H9 (cell line): ENCODE data around the gene B4GALNT4. TPM values are rescaled to one million over a fixed set of nuclear protein-coding genes. Genes with fewer than 3 reads are reported as not detected.

Source experiments
- DNase-seq: peaks from one replicate; pipeline ENCODE4 v3.0.0-alpha.2; 2017
- H2AFZ ChIP-seq: one replicate; pipeline ENCODE4 v1.6.1; 2013; ENCODE audit warnings: mild to moderate bottlenecking, low read length, control low read depth, moderate library complexity
- H2AK5ac ChIP-seq: 2 replicates; pipeline ENCODE4 v1.6.1; 2013; ENCODE audit warnings: low read length, control low read depth, mixed read lengths; ENCODE audit not compliant: insufficient read length
- H2BK120ac ChIP-seq: one replicate; pipeline ENCODE4 v1.6.1; 2013; ENCODE audit warnings: low read depth, mild to moderate bottlenecking, low read length, control low read depth, inconsistent platforms; ENCODE audit not compliant: poor library complexity, severe bottlenecking
- H2BK12ac ChIP-seq: 2 replicates; pipeline ENCODE4 v1.6.1; 2013; ENCODE audit warnings: low read length, control low read depth, mixed read lengths, low read depth; ENCODE audit not compliant: insufficient read length
- H2BK15ac ChIP-seq: 2 replicates; pipeline ENCODE4 v1.6.1; 2013; ENCODE audit warnings: low read depth, low read length, control low read depth
- H2BK20ac ChIP-seq: one replicate; pipeline ENCODE4 v1.6.1; 2013; ENCODE audit warnings: low read depth, mild to moderate bottlenecking, low read length, control low read depth, inconsistent platforms; ENCODE audit not compliant: poor library complexity, severe bottlenecking
- H2BK5ac ChIP-seq: 2 replicates; pipeline ENCODE4 v1.6.1; 2013; ENCODE audit warnings: low read length, control low read depth, mixed read lengths; ENCODE audit not compliant: insufficient read length
- H3K14ac ChIP-seq: 2 replicates; pipeline ENCODE4 v1.6.1; 2013; ENCODE audit warnings: low read length, control low read depth; ENCODE audit not compliant: insufficient read depth
- H3K18ac ChIP-seq: 2 replicates; pipeline ENCODE4 v1.6.1; 2013; ENCODE audit warnings: low read depth, mild to moderate bottlenecking, mixed read lengths, low read length, control low read depth; ENCODE audit not compliant: insufficient read length
- H3K23ac ChIP-seq: 2 replicates; pipeline ENCODE4 v1.6.1; 2013; ENCODE audit warnings: low read length, control low read depth, mixed read lengths, low read depth; ENCODE audit not compliant: insufficient read length
- H3K23me2 ChIP-seq: 2 replicates; pipeline ENCODE4 v1.6.1; 2013; ENCODE audit warnings: low read depth, mild to moderate bottlenecking, mixed read lengths, low read length, control low read depth; ENCODE audit not compliant: insufficient read length, poor library complexity, severe bottlenecking
- H3K27ac ChIP-seq: 2 replicates; pipeline ENCODE4 v1.5.1; 2013; ENCODE audit warnings: low read length, control low read depth, mixed read lengths, low read depth; ENCODE audit not compliant: insufficient read length
- H3K27me3 ChIP-seq: 2 replicates; pipeline ENCODE4 v1.6.1; 2013; ENCODE audit warnings: low read length, control low read depth, inconsistent platforms; ENCODE audit not compliant: insufficient read depth
- H3K4ac ChIP-seq: 2 replicates; pipeline ENCODE4 v1.6.1; 2013; ENCODE audit warnings: low read depth, mild to moderate bottlenecking, control low read depth, inconsistent platforms, low read length, moderate library complexity
- H3K4me1 ChIP-seq: 2 replicates; pipeline ENCODE4 v1.6.1; 2013; ENCODE audit warnings: low read length, control low read depth, inconsistent platforms; ENCODE audit not compliant: insufficient read depth
- H3K4me2 ChIP-seq: 2 replicates; pipeline ENCODE4 v1.6.1; 2013; ENCODE audit warnings: low read length, control low read depth, mixed read lengths; ENCODE audit not compliant: insufficient read length, insufficient read depth
- H3K56ac ChIP-seq: 2 replicates; pipeline ENCODE4 v1.6.1; 2013; ENCODE audit warnings: low read depth, mild to moderate bottlenecking, mixed read lengths, low read length, control low read depth; ENCODE audit not compliant: insufficient read length
- H3K79me1 ChIP-seq: 2 replicates; pipeline ENCODE4 v1.6.1; 2013; ENCODE audit warnings: low read depth, mild to moderate bottlenecking, moderate library complexity, low read length, control low read depth, inconsistent platforms; ENCODE audit not compliant: insufficient read depth, poor library complexity, severe bottlenecking
- H3K79me2 ChIP-seq: 2 replicates; pipeline ENCODE4 v1.6.1; 2013; ENCODE audit warnings: low read length, control low read depth, inconsistent platforms; ENCODE audit not compliant: insufficient read depth
- H3K9ac ChIP-seq: 2 replicates; pipeline ENCODE4 v1.6.1; 2013; ENCODE audit warnings: low read length, control low read depth, mixed read lengths; ENCODE audit not compliant: insufficient read length; ENCODE audit errors: extremely low read depth
- H3K9me3 ChIP-seq: one replicate; pipeline ENCODE4 v1.6.1; 2013; ENCODE audit warnings: low read depth, low read length, inconsistent platforms; ENCODE audit not compliant: control insufficient read depth
- H3T11ph ChIP-seq: one replicate; pipeline ENCODE4 v1.6.1; 2013; ENCODE audit warnings: mild to moderate bottlenecking, low read length, control low read depth, inconsistent platforms
- H4K20me1 ChIP-seq: one replicate; pipeline ENCODE4 v1.6.1; 2013; ENCODE audit not compliant: control insufficient read depth, insufficient read length, insufficient read depth
- H4K5ac ChIP-seq: 2 replicates; pipeline ENCODE4 v1.6.1; 2013; ENCODE audit warnings: low read depth, mild to moderate bottlenecking, mixed read lengths, low read length, control low read depth; ENCODE audit not compliant: insufficient read length
- H4K8ac ChIP-seq: replicated peaks from 2 replicates; pipeline ENCODE4 v1.6.1; 2013; ENCODE audit warnings: low read length, control low read depth, mixed read lengths, low read depth; ENCODE audit not compliant: insufficient read length
- H4K91ac ChIP-seq: 2 replicates; pipeline ENCODE4 v1.6.1; 2013; ENCODE audit warnings: low read depth, mild to moderate bottlenecking, moderate library complexity, mixed read lengths, low read length, control low read depth; ENCODE audit not compliant: insufficient read length
- H3K27ac Mint-ChIP-seq, 3 experiments: 2 replicates in 2 of 3; 3 replicates in 1 of 3; pipeline ENCODE4 v1.8.0; 2020 to 2021; ENCODE audit warnings: mixed read lengths in 3 of 3, mild to moderate bottlenecking in 1 of 3, moderate library complexity in 1 of 3
- H3K27me3 Mint-ChIP-seq: 2 replicates; pipeline ENCODE4 v1.8.0; 2021; ENCODE audit warnings: low read depth, mild to moderate bottlenecking, moderate library complexity, mixed read lengths
- H3K36me3 Mint-ChIP-seq, 3 experiments: 2 replicates in 2 of 3; 3 replicates in 1 of 3; pipeline ENCODE4 v1.8.0; 2020 to 2021; ENCODE audit warnings: low read depth in 3 of 3, mixed read lengths in 3 of 3; ENCODE audit not compliant: insufficient read depth in 1 of 3
- H3K4me1 Mint-ChIP-seq, 2 experiments: 2 replicates each; pipeline ENCODE4 v1.8.0; 2020; ENCODE audit warnings: mixed read lengths in 2 of 2
- H3K4me3 Mint-ChIP-seq, 2 experiments: 2 replicates in 1 of 2; 3 replicates in 1 of 2; pipeline ENCODE4 v1.8.0; 2020 to 2021; ENCODE audit warnings: mild to moderate bottlenecking in 2 of 2, mixed read lengths in 2 of 2, moderate library complexity in 1 of 2
- H3K9me3 Mint-ChIP-seq, 2 experiments: 2 replicates in 1 of 2; 3 replicates in 1 of 2; pipeline ENCODE4 v1.8.0; 2020; ENCODE audit warnings: mild to moderate bottlenecking in 2 of 2, mixed read lengths in 2 of 2, moderate library complexity in 1 of 2
- CTCF ChIP-seq: fragments of 200-600 bp; sonication (generic); conservative IDR thresholded peaks from 3 replicates; pipeline ENCODE4 v1.8.0; 2021; ENCODE audit warnings: antibody characterized with exemption, mild to moderate bottlenecking
- WGBS: extraction: QIAGEN DNeasy Blood & Tissue Kit; methylation state at CpG from one replicate; pipeline ENCODE4 v1.1.7; 2013; ENCODE audit warnings: missing lambda C conversion rate, low lambda C conversion rate, mixed read lengths; ENCODE audit not compliant: insufficient read length; ENCODE audit errors: extremely low coverage; 5-methylcytosine and 5-hydroxymethylcytosine counted together
- total RNA-seq: library from RNA; stranded (reverse); gene quantifications from 2 replicates; pipeline ENCODE4 v1.2.1, GENCODE V29; 2021

Gene B4GALNT4
- total RNA-seq, 1 experiment from 2014 or later, result 105 TPM

- no peak overlapping the region for H3K4me3 Mint-ChIP-seq
- Histone ChIP-seq H2BK12ac (no peak overlapping the region), H4K91ac (no peak overlapping the region), H3K56ac (no peak overlapping the region), H2BK15ac (no peak overlapping the region), H3K4ac (no peak overlapping the region), H3T11ph (no peak overlapping the region), H4K8ac (no peak overlapping the region), H2BK20ac (no peak overlapping the region), H3K23me2 (no peaks in the 10 kb centered on the region), H4K5ac (no peak overlapping the region), H3K23ac (no peak overlapping the region), H3K79me1 (no peaks in the 10 kb centered on the region), H2BK5ac (no peak overlapping the region), H2BK120ac (no peak overlapping the region), H3K79me2 (no peaks in the 10 kb centered on the region), H3K9me3 (no peaks in the 10 kb centered on the region), H2AK5ac (no peak overlapping the region), H4K20me1 (peaks cover 2% of the 10 kb centered on the region), H2AFZ (no peak overlapping the region), H3K27ac (no peak overlapping the region), H3K4me2 (no peak overlapping the region), H3K18ac (no peak overlapping the region), H3K14ac (no peak overlapping the region), H3K4me1 (no peaks in the 10 kb centered on the region; the same call in 1 of the 2 replicates), H3K9ac (no peak overlapping the region), H3K27me3 (no peaks in the 10 kb centered on the region; the same call in 1 of the 2 replicates)
- peaks cover 12% of the 10 kb centered on the region for H3K27me3 Mint-ChIP-seq
- DNase-seq, result no peak
- WGBS, result no CpG with 5 or more reads among the region's 36 CpGs
- peaks cover under 1 to 2% of the 10 kb centered on the region in 2 experiments; a peak in 4 of 5 replicates for H3K9me3 Mint-ChIP-seq
- peaks cover 0 to 2% (median 0%) of the 10 kb centered on the region in 3 experiments; a peak in 4 of 7 replicates for H3K36me3 Mint-ChIP-seq
- no peak for TF ChIP-seq CTCF
- H3K4me1 Mint-ChIP-seq, result peaks cover 4 to 13% of the 10 kb centered on the region in 2 experiments
- H3K27ac Mint-ChIP-seq, result no peak overlapping the region; a peak in 1 of 7 replicates
Observed at GRCh38 chr11:392102-392777, 22.9 kb downstream of the B4GALNT4 start.
